Esophagus (tissue), 2 donors: ENCODE data around the gene ABCD1. TPM values are rescaled to one million over a fixed set of nuclear protein-coding genes. Genes with fewer than 3 reads are reported as not detected.
"Not testable (repeated sequence)": the region's sequence is repeated elsewhere in the genome, so short reads cannot be mapped to it uniquely, and the experiment has no call there.

Experiments used
- H3K27ac ChIP-seq, 2 donors: one replicate each; pipeline ENCODE4 v1.5.1; 2013; ENCODE audit warnings: low read depth in 2 of 2, mild to moderate bottlenecking in 2 of 2, inconsistent platforms in 1 of 2, low read length in 1 of 2, moderate library complexity in 1 of 2
- H3K27me3 ChIP-seq, 2 donors: one replicate each; pipeline ENCODE4 v1.6.1; 2013; ENCODE audit warnings: low read length in 2 of 2, control low read depth in 1 of 2, mild to moderate bottlenecking in 1 of 2; ENCODE audit not compliant: insufficient read depth in 2 of 2, control insufficient read depth in 1 of 2
- H3K36me3 ChIP-seq, 2 donors: one replicate each; pipeline ENCODE4 v1.6.1; 2013; ENCODE audit warnings: low read length in 1 of 2; ENCODE audit not compliant: control insufficient read depth in 2 of 2, insufficient read depth in 2 of 2
- H3K4me1 ChIP-seq, 2 donors: one replicate each; pipeline ENCODE4 v1.6.1; 2013; ENCODE audit warnings: low read length in 1 of 2; ENCODE audit not compliant: control insufficient read depth in 2 of 2, insufficient read depth in 2 of 2
- H3K4me3 ChIP-seq, 2 donors: one replicate each; pipeline ENCODE4 v1.5.1; 2013; ENCODE audit warnings: low read length in 2 of 2, mild to moderate bottlenecking in 2 of 2, low read depth in 1 of 2, moderate library complexity in 1 of 2
- H3K9me3 ChIP-seq, 2 donors: one replicate each; pipeline ENCODE4 v1.6.1; 2013; ENCODE audit warnings: mild to moderate bottlenecking in 2 of 2, low read depth in 1 of 2, low read length in 1 of 2, moderate library complexity in 1 of 2; ENCODE audit not compliant: control insufficient read depth in 2 of 2, insufficient read depth in 1 of 2
- WGBS, 2 donors: extraction: QIAGEN DNeasy Blood & Tissue Kit; methylation state at CpG; one replicate each; pipeline ENCODE4 v1.1.7; 2013; 5-methylcytosine and 5-hydroxymethylcytosine counted together
- polyA plus RNA-seq, 2 donors: library from polyadenylated mRNA; stranded (reverse); fragments of 200-250 nt; gene quantifications; one replicate each; pipeline ENCODE4 v1.2.3, GENCODE V29; 2013
- donor health status: healthy with polysubstance abuse.
- donor health status: Bipolar disorder and iron deficiency.

Gene ABCD1
- polyA plus RNA-seq, 2 donors, result 1.8 to 2.9 TPM

GRCh38 chrX:153693216-153694086 lies 31.2 kb upstream of the ABCD1 start:
- no peak overlapping the region for H3K4me3 ChIP-seq
- 53 to 74% methylated on average over 22 to 31 of the region's 31 CpGs for WGBS, 2 donors
- H3K4me1 ChIP-seq, result peaks cover 0 to 6% of the 10 kb centered on the region in 2 donors
- H3K27ac ChIP-seq, result peak overlapping the region in 1 of 2 donors; percentile 24
- H3K36me3 ChIP-seq, result peaks cover 0 to 5% of the 10 kb centered on the region in 2 donors
- no peaks in the 10 kb centered on the region for H3K27me3 ChIP-seq
- H3K9me3 ChIP-seq, result no peaks in the 10 kb centered on the region

- not testable (repeated sequence) for H3K36me3 ChIP-seq, H3K4me3 ChIP-seq, H3K9me3 ChIP-seq, H3K4me1 ChIP-seq, H3K27me3 ChIP-seq
- 69 to 84% methylated on average over 16 of the region's 16 CpGs for WGBS, 2 donors
- peak overlapping the region in 1 of 2 donors; percentile 37 for H3K27ac ChIP-seq
Measured at GRCh38 chrX:153694256-153694655, 30.4 kb upstream of the ABCD1 start.

- Histone ChIP-seq H3K27ac (no peak overlapping the region), H3K27me3 (no peaks in the 10 kb centered on the region), H3K36me3 (peaks cover 0 to 5% of the 10 kb centered on the region in 2 donors), H3K9me3 (no peaks in the 10 kb centered on the region), H3K4me1 (peaks cover 0 to 6% of the 10 kb centered on the region in 2 donors), H3K4me3 (no peak overlapping the region)
- WGBS, 2 donors, result 65 to 76% methylated on average over 23 of the region's 23 CpGs
Measured at GRCh38 chrX:153694687-153695270, 29.9 kb upstream of the ABCD1 start.

DNA sequence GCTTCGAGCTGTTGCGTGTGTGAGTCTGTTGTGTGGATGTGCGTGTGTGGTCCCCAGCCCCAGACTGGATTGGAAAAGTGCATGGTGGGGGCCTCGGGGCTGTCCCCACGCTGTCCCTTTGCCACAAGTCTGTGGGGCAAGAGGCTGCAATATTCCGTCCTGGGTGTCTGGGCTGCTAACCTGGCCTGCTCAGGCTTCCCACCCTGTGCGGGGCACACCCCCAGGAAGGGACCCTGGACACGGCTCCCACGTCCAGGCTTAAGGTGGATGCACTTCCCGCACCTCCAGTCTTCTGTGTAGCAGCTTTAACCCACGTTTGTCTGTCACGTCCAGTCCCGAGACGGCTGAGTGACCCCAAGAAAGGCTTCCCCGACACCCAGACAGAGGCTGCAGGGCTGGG lies 28.6 kb upstream of the ABCD1 start:
- peaks cover 0 to 11% of the 10 kb centered on the region in 2 donors for H3K36me3 ChIP-seq
- H3K27ac ChIP-seq, result no peak overlapping the region
- peaks cover 0 to 8% of the 10 kb centered on the region in 2 donors for H3K4me1 ChIP-seq

DNA sequence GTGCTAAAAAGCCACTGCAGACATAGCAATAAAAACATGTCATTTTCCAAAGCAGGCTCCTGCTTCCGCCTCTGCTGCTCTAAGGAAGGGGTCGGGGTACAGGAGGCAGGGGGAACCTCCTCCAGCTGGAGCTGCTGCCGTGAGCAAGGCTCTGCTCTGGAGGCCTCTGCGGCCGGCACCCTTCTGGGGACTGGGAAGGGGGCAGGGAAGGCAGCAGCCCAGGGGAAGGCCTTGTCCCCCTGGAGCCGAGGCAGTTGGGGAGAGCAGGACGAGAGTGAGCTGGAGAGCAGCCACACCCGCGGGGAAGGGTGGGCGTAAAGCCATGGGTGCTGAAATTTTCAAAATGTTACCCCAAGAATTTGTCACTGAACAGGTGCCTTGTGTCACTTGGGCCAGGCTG lies 28.1 kb upstream of the ABCD1 start:
- H3K4me1 ChIP-seq, H3K27ac ChIP-seq, H3K27me3 ChIP-seq, H3K4me3 ChIP-seq, H3K9me3 ChIP-seq: not testable (repeated sequence)
- WGBS, 2 donors, result 71% methylated on average over 10 of the region's 10 CpGs
- peaks cover 0 to 12% of the 10 kb centered on the region in 2 donors for H3K36me3 ChIP-seq

More for the DNA sequence above, 28.6 kb upstream of the ABCD1 start:
- Histone ChIP-seq H3K4me3 (no peak overlapping the region), H3K27me3 (no peaks in the 10 kb centered on the region), H3K9me3 (no peaks in the 10 kb centered on the region)
- WGBS, 2 donors, result 74 to 80% methylated on average over 15 of the region's 15 CpGs

DNA sequence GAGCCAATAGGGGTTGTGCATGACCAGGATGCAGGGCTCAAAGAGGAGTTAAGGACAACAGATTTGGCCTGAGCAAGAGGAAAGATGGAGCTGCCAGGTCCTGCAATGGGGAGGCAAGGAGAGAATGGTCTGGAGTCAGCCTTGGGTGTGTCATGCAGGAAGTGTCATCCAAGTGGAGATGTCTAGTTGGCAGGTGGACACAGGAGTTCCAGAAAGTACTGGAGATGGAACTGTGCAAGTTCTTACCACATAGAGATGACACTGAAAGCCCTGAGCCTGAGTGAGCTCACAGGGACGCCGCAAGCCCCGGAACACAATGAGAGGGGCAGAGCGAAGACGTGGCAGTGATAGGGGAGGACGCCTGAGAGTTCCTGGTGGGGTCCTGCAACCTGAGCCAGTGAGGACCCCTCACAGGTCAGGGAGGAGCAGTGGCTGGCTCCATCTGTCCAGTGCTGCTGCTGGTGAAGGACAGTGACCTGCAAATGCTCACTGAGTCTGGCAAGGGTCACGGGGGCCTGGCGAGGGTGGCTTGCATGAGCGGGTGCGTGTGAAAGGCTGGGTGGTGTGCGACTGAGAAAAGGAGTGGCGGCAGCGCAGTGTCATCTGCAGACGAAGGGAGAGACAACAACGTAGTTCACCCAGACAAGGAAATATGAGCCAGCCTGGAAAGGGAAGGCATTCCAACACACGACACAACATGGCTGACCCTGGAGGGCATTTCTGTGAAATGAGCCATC lies 27.5 kb upstream of the ABCD1 start:
- not testable (repeated sequence) for H3K9me3 ChIP-seq, H3K4me1 ChIP-seq, H3K27me3 ChIP-seq, H3K4me3 ChIP-seq
- Histone ChIP-seq H3K36me3 (peaks cover 0 to 15% of the 10 kb centered on the region in 2 donors), H3K27ac (peak overlapping the region in 1 of 2 donors; percentile 24)
- WGBS, 2 donors, result 73 to 77% methylated on average over 16 of the region's 16 CpGs

- WGBS, 2 donors, result 68 to 77% methylated on average over 14 to 15 of the region's 16 CpGs
- H3K27ac ChIP-seq, result no peak overlapping the region
- H3K36me3 ChIP-seq, result peaks cover 0 to 20% of the 10 kb centered on the region in 2 donors
- H3K27me3 ChIP-seq, result no peaks in the 10 kb centered on the region
- no peaks in the 10 kb centered on the region for H3K9me3 ChIP-seq
- H3K4me3 ChIP-seq, result no peak overlapping the region
- peaks cover 0 to 10% of the 10 kb centered on the region in 2 donors for H3K4me1 ChIP-seq
Measured at GRCh38 chrX:153697924-153698865, 26.5 kb upstream of the ABCD1 start.

DNA sequence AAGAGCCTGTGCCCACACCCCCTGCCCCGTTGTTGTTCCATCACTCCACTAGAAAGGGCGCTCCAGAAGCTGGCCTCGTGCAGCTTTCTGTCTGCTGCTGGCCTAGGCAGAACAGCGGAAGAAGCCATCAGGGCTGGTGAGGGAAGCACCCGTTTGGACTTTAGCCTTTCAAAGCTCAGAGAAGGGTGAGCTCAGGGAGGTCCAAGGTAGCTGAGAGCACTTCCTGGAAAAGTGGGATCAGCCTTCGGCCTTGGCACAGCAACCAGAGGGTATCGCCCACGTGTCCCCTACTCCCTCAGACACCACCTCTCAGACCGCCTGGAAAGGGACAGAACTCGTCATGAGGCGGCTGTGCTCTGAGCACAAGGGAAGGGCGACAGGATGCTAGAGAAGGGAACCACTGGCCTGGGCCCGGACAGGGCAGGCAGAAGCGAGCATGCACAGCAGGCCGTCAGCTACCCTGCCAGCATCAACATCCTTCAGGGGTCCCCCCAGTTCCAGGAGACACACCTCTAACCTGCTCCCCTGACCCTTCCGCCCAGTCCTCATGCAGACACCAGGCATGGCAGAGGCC lies 25.4 kb upstream of the ABCD1 start:
- not testable (repeated sequence) for H3K4me3 ChIP-seq, H3K27me3 ChIP-seq, H3K9me3 ChIP-seq
- Histone ChIP-seq H3K36me3 (peaks cover 0 to 20% of the 10 kb centered on the region in 2 donors), H3K4me1 (peaks cover 0 to 15% of the 10 kb centered on the region in 2 donors), H3K27ac (peak overlapping the region; percentile 1 to 12)
- 78% methylated on average over 16 of the region's 16 CpGs for WGBS, 2 donors
